DMS 273 (cell line): ENCODE measurements around the gene SAMD11.

Source experiments
- DNase-seq: peaks from one replicate; lab custom pipeline; 2025; ENCODE audit not compliant: unreplicated experiment; lab: John Stamatoyannopoulos, UW

Gene SAMD11

DNA sequence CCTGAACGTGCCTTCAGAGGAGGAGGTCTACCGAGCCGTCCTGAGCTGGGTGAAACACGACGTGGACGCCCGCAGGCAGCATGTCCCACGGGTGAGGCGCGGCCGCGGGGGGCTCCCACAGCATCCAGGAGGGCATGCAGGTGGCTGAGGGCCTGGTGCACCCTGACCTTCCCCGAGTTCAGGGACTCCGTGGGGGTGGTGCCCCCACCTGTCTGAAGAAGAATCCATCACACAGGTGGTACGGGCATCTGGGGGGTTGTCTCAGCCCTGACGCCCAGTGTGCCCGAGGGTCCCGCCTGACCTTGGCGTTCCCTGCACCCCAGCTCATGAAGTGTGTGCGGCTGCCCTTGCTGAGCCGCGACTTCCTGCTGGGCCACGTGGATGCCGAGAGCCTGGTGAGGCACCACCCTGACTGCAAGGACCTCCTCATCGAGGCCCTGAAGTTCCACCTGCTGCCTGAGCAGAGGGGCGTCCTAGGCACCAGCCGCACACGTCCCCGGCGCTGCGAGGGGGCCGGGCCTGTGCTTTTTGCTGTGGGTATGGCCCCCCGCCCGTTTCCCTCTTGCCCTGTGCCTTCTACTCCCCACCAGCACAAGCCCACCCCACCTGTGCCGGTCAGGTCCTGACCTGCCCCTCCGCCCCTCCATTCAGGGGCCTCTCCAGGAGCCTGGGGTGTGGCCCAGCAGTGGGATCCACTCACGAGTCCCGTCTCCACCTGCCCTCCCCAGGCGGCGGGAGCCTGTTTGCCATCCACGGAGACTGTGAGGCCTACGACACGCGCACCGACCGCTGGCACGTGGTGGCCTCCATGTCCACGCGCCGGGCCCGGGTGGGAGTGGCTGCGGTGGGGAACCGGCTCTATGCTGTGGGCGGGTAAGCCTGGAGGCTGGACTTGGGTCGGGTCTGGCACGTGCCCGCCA is 38.9 kb downstream of the SAMD11 start:
- no peak for DNase-seq

DNA sequence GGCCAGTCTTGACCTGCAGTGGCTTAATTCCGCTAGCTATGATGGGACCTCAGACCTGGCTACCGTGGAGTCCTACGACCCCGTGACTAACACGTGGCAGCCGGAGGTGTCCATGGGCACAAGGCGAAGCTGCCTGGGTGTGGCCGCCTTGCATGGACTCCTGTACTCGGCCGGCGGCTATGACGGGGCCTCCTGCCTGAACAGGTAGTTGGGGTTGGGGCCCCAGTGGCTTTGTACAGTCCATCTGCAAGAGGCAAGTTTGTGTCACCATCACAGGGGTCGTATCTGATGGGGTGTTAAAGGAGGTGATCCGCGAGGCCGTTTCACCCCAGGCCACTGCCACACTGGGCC is 39.6 kb downstream of the SAMD11 start:
- no peak for DNase-seq

DNA sequence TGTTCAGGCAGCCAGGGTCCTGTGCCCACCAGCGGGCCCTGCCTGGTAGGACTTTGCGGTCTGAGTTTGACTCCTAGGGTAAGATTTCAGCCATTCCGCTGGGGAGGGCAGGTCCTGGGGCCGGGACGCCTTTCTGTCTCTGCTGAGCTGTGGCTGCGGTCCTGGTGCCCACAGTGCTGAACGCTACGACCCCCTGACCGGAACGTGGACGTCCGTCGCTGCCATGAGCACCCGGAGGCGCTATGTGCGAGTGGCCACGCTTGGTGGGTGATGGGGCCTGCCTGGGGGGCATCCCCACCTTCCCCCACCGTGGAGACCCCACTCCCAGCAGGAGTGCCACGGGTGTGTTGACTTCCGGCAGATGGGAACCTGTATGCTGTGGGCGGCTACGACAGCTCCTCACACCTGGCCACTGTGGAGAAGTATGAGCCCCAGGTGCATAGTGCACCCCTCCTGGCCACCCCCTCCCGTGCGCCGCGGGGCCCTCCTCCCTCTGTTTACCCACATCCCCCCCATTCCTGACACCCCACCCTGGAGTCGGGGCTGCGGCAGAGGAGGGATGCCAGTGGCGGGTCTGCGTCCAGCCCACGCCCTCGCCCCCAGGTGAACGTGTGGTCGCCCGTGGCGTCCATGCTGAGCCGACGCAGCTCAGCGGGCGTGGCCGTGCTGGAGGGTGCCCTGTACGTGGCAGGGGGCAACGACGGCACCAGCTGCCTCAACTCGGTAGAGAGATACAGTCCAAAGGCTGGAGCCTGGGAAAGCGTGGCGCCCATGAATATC is 40.2 kb downstream of the SAMD11 start:
- DNase-seq: no peak

DNA sequence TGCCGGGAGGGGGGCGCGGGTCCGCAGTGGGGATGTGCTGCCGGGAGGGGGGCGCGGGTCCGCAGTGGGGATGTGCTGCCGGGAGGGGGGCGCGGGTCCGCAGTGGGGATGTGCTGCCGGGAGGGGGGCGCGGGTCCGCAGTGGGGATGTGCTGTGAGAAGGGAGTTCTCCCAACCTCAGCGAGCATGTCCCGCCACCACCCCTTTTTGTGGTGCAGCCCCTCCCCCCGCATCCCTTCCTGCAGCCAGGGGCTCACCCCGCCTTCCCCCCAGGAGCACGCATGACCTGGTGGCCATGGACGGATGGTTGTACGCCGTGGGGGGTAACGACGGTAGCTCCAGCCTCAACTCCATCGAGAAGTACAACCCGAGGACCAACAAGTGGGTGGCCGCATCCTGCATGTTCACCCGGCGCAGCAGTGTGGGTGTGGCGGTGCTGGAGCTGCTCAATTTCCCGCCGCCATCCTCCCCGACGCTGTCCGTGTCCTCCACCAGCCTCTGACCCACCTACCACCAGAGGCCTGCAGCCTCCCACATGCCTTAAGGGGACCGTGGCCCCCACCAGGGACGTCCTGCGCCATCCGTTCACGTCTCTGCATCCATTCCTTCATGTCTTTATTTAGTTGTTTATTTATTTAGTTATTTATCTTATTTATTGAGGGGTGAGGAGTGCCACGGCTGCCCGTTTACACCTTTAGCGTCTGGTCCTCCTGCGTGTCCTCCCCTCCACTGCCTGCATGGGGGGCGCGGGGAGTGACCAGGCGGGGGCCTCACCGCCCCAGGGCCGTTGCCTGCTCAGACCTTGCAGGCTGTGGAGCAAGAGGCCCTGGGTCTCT is 41.2 kb downstream of the SAMD11 start:
- no peak for DNase-seq

DNA sequence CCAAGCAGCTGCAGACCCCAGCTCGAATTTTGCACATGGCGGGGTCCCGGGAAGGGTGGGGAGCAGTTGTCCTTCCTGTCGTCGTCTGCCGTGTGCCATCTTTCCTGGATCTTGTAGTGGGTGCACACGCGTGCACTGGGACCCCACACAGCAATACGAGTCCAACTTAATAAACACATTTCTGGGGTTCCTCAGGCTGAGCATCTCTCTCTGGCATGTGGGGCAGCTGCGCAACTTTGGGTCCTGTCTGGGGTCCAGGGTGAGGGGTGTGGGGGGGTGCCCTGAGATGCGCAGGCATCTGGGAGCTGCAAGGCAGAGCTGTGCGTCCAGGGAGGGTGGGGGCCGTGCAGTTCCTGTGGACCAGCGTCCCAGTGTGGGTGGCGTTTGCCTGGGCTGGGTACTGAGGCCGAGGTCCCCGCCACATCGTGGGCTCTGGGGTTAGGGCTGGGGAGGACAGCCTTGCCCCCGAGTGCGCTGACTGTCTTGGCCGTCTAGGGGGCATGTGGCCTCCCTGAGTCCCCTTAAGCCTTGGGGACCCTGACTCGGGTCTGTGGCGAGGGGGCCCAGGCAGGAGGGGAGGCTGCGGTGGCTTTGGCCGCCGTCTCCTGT is 41.9 kb downstream of the SAMD11 start:
- DNase-seq: no peak

DNA sequence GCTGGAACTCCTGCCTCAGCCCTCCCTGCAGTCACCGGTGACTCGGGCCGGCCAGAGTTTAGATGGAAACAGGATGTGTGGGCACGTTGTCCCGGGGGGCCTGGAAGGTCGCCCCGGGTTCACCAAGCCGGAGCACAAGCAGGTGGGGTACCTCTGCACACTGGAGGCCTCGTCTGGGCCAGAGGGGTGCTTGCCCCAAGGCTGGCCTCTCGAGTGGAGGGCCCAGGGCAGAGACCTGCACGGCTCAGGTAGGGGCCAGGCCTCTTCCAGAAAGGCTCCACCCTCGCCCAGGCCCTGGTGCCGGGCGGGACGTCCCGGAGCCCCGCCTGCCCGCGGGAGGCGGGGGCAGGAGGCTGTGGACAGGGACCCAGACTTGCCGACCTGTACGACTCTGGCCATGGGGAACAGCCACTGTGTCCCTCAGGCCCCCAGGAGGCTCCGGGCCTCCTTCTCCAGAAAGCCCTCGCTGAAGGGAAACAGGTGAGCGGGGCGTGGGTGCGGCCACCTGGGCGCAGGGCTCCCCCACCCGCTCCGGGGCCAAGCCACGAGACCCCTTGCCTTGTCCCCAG is 42.5 kb downstream of the SAMD11 start, which contains the start of gene PLEKHN1:
Gene PLEKHN1 (plus strand): TSS at position 348 of the 569 bp plus-strand sequence. CDS start 50 bp downstream, at position 398.
- DNase-seq: peak; percentile 52

DNA sequence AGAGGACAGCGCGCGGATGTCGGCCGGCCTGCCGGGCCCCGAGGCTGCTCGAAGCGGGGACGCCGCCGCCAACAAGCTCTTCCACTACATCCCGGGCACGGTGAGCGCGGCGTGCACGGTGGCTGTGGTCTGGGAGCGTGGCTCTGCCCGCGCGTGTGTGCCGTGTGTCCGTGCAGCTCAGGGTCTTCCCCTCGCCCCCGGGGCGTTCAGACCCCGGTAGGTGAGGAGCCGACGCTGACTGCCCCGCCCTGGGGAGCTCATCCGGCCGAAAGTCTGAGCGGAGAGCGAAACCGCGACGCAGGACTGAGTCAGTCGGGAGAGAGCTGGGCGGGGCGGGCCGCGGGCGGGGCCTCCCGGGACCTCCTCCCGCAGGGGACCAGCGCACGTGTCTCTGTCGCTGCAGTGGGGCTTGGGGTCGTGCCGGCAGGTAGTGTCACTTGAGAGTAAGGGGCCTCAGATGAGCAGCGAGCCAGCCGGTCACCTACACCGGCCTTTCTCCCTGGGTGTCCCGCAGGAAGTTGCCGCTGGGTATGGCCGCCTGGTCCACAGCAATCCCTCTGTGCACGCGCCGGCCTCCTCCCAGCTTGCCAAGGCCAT is 43.1 kb downstream of the SAMD11 start:
- peak; percentile 69 for DNase-seq

DNA sequence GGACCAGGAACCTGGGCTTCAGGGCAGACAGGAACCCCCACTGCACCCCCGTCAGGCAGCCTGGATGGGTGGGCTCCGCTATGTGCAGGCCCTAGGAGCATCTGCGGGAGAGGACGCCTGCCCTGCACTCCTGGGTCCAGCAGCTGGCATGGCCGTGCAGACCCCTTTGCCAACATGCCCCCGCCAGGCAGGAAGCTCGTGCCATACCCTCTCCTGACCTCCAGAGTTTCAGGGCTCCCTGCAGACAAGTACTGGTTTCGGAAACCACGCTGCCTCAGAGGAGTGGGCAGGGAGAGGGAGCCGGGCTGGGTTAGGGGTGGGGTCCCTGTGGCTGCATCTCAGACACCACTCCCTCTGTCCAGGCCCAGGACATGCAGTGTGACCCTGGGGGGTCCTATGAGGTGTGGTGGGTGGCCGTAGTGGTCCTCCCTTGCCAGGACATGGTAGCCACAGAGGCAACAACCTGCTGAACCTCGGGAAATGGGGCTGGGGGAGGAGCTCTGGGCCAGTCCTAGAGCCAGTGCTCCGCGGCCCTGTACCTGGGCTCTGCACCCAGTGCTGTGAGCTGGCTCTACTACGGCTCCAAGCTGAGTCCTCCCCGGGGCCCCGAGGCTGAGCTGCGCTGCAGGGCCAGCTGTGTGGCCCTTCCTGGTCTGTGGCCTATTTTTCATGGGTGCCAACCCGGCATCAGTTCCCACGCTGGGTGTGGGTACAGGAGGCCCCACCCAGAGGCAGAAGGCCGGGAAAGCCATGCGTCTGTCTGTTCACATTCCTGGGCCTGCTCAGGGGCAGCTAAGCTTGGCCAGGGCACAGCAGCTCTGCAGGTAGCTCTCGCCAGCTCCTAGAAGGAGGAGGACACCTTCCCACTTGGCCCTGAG is 44.0 kb downstream of the SAMD11 start:
- DNase-seq: no peak

DNA sequence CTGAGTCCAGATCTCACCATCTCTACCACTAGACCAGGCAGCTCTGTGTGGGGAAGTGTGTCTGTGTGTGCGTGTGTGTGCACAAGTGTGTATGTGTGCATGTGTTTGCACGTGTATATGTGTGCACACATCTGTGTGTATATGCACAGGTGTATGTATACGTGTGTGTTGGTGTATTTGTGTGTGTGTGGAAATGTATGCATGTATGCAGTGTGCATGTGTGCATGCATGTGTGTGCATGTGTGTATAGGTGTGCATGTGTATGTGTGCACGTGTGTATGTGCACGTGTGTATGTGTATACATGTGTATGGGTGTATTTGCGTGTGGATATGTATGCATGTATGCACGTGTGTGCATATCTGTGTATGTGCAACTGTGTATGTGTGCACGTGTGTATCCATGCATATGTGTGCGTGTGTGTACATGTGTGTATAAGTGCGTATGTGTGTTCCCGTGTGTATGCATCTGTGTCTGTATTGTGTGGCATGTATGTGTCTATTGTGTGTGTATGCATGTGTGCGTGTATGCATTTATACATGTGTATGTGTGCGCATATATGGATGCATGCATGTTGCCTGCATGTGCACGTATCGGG is 45.6 kb downstream of the SAMD11 start:
- DNase-seq: no peak

DNA sequence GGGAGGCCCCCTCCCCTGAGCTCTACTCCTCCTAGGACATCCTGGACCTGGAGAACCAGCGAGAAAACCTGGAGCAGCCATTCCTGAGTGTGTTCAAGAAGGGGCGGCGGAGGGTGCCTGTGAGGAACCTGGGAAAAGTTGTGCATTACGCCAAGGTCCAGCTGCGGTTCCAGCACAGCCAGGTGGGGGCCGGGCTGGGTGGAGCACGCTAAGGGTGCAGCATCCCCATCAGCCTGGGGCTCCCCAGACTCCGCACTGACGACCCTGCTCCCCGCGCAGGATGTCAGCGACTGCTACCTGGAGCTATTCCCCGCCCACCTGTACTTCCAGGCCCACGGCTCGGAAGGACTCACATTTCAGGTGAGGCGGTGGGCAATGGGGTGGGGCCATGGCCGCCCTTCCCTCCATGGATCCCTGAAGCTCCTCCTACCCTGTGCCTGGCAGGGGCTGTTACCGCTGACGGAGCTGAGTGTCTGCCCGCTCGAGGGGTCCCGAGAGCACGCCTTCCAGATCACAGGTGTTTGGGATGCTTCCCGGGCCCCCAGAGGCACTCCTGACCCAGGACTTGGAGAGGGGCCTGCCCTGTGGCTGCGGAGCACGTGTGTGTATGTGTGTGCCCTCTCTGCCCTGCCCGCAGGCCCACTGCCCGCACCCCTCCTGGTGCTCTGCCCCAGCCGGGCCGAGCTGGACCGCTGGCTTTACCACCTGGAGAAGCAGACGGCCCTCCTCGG is 46.7 kb downstream of the SAMD11 start:
- DNase-seq: no peak

DNA sequence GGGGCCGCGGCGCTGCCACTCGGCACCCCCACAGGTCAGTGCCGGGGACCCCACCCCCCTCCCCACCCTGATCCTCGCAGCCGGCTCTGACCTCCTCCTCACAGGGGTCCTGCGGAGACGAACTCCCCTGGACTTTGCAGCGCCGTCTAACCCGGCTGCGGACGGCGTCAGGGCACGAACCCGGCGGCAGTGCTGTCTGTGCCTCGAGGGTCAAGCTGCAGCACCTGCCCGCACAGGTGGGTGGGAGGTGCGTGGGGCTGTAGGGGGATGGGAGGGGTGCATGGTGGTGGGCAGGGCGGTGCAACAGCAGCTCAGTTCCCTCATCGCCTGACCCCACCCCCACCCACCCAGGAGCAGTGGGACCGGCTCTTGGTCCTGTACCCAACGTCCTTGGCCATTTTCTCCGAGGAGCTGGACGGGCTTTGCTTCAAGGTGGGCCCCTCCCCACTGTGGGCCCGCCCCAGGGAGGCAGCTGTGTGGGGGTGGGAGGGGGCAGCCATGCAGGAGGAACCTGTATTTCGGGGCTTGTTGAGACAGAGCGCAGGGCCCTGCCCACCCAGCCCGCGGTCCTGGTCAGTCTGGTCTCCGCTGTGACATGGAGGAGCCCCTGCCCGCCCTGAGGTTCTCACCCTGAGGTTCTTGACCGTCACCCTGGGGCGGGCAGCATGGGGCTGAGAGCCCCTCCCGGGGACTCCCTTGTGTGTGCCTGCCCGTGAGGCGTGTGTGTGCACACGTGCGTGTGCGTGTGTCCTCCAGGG is 47.4 kb downstream of the SAMD11 start:
- DNase-seq: no peak

DNA sequence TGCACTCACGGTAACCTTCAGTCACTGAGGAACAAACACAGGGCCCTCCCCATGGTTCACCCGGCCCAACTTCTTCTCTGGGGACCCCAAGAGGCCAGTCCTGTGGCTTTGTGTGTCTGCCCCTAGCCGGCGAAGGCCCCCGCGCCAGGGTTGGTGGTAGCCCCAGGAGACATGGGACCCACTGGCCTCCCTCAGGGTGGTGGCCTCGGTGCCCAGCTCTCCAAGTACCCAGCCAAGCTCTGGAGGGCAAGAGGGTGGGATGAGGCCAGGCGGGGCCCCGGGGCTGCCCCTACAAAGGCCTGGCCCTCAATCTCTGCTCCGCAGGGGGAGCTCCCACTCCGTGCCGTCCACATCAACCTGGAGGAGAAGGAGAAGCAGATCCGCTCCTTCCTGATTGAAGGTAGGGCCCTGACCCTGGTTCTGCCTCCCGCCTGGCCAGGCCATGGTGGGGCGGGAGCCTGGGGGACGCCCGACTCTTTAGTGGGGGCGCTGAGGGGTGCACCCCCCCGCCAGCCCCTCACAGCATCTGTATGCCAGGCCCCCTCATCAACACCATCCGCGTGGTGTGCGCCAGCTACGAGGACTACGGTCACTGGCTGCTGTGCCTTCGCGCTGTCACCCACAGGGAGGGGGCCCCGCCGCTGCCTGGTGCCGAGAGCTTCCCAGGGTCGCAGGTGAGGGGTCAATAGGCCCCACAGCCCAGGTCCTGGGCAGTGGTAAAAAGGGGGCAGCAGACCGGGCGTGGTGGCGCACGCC is 48.2 kb downstream of the SAMD11 start:
- DNase-seq: no peak

DNA sequence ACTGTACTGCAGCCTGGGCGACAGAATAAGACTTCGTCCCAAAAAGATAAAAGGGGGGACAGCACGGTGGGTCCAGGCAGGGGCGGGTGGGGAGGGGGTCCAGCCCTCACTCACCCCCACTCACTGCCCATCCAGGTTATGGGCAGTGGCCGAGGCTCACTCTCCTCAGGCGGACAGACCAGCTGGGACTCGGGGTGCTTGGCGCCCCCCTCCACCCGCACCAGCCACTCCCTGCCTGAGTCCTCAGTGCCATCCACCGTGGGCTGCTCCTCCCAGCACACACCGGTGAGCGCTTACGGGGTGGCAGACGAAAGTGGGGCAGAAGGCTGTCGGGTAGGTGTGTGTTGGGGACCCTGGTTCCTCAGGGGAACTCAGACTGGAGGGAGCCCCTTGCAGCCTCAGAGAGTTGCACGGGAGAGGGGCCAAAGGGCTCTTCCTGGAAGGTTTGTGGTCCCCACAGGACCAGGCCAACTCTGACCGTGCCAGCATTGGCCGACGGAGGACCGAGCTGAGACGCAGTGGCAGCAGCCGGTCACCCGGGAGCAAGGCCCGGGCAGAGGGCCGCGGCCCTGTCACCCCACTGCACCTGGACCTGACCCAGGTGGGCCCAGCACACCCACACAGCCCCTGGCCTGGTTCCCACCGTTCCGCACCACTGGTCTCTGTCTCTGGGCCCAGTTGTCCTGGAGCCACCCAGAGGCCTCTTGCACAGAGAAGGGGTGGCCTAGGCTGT is 49.2 kb downstream of the SAMD11 start:
- DNase-seq: no peak

DNA sequence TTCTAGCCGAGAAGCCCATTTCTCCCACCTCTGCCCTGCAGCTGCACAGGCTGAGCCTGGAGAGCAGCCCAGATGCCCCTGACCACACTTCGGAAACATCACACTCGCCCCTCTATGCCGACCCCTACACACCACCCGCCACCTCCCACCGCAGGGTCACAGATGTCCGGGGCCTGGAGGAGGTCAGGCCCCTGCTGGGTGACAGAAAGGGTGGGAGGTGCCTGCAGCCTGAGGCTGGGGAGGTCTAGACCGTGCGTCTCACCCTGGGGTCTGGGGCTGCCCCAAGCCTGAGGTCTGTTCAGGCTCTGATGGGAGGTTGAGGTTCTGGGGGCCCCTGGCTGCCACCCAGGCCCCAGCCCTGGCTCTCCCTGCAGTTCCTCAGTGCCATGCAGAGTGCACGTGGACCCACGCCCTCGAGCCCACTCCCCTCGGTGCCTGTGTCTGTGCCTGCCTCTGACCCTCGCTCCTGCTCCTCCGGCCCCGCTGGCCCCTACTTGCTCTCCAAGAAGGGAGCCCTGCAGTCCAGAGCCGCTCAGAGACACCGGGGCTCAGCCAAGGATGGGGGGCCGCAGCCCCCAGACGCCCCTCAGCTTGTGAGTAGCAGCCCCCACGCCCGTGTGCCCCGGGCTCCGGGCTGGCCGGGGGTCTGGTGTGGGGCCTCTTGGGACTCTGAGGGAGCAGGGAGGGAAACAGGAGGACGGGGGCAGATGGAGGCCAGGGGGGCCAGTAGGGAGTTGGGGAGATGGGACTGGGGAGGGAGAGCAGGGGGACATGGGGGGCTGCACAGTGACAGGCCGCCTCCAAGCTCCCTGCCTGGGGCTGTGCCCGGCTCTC is 50.0 kb downstream of the SAMD11 start:
- DNase-seq: no peak

DNA sequence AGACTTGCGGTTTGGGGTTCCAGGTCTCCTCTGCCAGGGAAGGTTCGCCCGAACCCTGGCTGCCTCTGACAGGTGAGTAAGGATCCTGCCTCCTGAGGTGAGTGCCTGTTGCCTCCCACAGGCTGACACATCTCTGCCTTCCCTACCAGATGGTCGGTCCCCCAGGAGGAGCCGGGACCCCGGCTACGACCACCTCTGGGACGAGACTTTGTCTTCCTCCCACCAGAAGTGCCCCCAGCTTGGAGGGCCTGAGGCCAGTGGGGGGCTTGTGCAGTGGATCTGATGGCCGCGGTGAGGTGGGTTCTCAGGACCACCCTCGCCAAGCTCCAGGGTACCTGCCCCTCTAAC is 50.5 kb downstream of the SAMD11 start:
- DNase-seq: no peak
